WTC11 (cell line): ENCODE results near the gene PIM1. TPM values are rescaled to one million over a fixed set of nuclear protein-coding genes. Genes with fewer than 3 reads are reported as not detected.

Source experiments
- ATAC-seq: fragments of 200-7000 bp; cut with Tn5 transposase; 2 replicates; pipeline ENCODE4 v1.10.0; 2021; ENCODE audit warnings: mild to moderate bottlenecking, moderate library complexity
- CTCF ChIA-PET: fragments of 300-600 bp; sonication (Branson Sonifier 250); formaldehyde crosslinking; loops from one replicate; lab custom pipeline; 2021; ENCODE audit warnings: antibody characterized with exemption; lab: Charles Lee
- POLR2A ChIA-PET: fragments of 350-600 bp; sonication (Branson Sonifier 250); formaldehyde crosslinking; loops from one replicate; lab custom pipeline; 2021; ENCODE audit warnings: antibody characterized with exemption; lab: Charles Lee
- DNase-seq: peaks from one replicate; pipeline ENCODE4 v3.0.0; 2021; ENCODE audit warnings: low spot score
- H3K27ac Mint-ChIP-seq: 2 replicates; pipeline ENCODE4 v1.8.0; 2021; ENCODE audit warnings: mixed read lengths
- H3K27me3 Mint-ChIP-seq: 2 replicates; pipeline ENCODE4 v1.8.0; 2021; ENCODE audit warnings: low read depth, mild to moderate bottlenecking, moderate library complexity, mixed read lengths
- H3K36me3 Mint-ChIP-seq: 2 replicates; pipeline ENCODE4 v1.8.0; 2021; ENCODE audit warnings: mixed read lengths
- H3K4me1 Mint-ChIP-seq: 2 replicates; pipeline ENCODE4 v1.8.0; 2022; ENCODE audit warnings: mixed read lengths
- H3K4me3 Mint-ChIP-seq: 2 replicates; pipeline ENCODE4 v1.8.0; 2021; ENCODE audit warnings: mild to moderate bottlenecking, moderate library complexity, mixed read lengths
- H3K9me3 Mint-ChIP-seq: 2 replicates; pipeline ENCODE4 v1.8.0; 2021; ENCODE audit warnings: mixed read lengths
- ELF4 ChIP-seq: sonication (generic); formaldehyde crosslinking; IDR thresholded peaks from 2 replicates; pipeline ENCODE4 v1.8.1; 2022; ENCODE audit warnings: low read depth, mild to moderate bottlenecking, moderate library complexity, missing genetic modification reagents
- HMGA2 ChIP-seq: fragments of 250-450 bp; sonication (Bioruptor Pico); IDR thresholded peaks from 2 replicates; pipeline ENCODE4 v1.4.0; 2021; ENCODE audit warnings: mild to moderate bottlenecking, moderate library complexity
- JAZF1 ChIP-seq: fragments of 250-450 bp; sonication (Bioruptor Pico); IDR thresholded peaks from 2 replicates; pipeline ENCODE4 v1.9.0; 2021; ENCODE audit warnings: moderate library complexity, mild to moderate bottlenecking, inconsistent platforms
- KAT7 ChIP-seq: sonication (generic); formaldehyde crosslinking; IDR thresholded peaks from 2 replicates; pipeline ENCODE4 v1.8.1; 2023; ENCODE audit warnings: missing genetic modification reagents, mild to moderate bottlenecking, borderline replicate concordance
- MXD4 ChIP-seq: fragments of 250-450 bp; sonication (Bioruptor Pico); IDR thresholded peaks from 2 replicates; pipeline ENCODE4 v1.8.0; 2021; ENCODE audit warnings: mild to moderate bottlenecking, moderate library complexity, borderline replicate concordance
- MYBL2 ChIP-seq: sonication (generic); formaldehyde crosslinking; IDR thresholded peaks from 2 replicates; pipeline ENCODE4 v1.8.1; 2023; ENCODE audit warnings: mild to moderate bottlenecking, moderate library complexity, missing genetic modification reagents
- NFATC4 ChIP-seq: fragments of 250-450 bp; sonication (Bioruptor Pico); IDR thresholded peaks from 2 replicates; pipeline ENCODE4 v1.9.0; 2021; ENCODE audit warnings: mild to moderate bottlenecking
- NFYB ChIP-seq: sonication (generic); formaldehyde crosslinking; conservative IDR thresholded peaks from 2 replicates; pipeline ENCODE4 v1.8.0; 2022; ENCODE audit warnings: low read depth, missing genetic modification reagents
- NR1H2 ChIP-seq: sonication (generic); formaldehyde crosslinking; IDR thresholded peaks from 2 replicates; pipeline ENCODE4 v1.9.0; 2021; ENCODE audit warnings: mild to moderate bottlenecking, moderate library complexity, missing genetic modification reagents
- NR3C1 ChIP-seq: sonication (generic); formaldehyde crosslinking; conservative IDR thresholded peaks from 2 replicates; pipeline ENCODE4 v1.8.1; 2023; ENCODE audit warnings: low read depth, mild to moderate bottlenecking, missing genetic modification reagents
- TEAD1 ChIP-seq: sonication (generic); formaldehyde crosslinking; IDR thresholded peaks from 2 replicates; pipeline ENCODE4 v1.8.0; 2022; ENCODE audit warnings: mild to moderate bottlenecking, missing genetic modification reagents
- ZNF121 ChIP-seq: sonication (generic); formaldehyde crosslinking; IDR thresholded peaks from 2 replicates; pipeline ENCODE4 v1.8.0; 2023; ENCODE audit warnings: missing genetic modification reagents
- ZNF232 ChIP-seq: sonication (generic); formaldehyde crosslinking; IDR thresholded peaks from 2 replicates; pipeline ENCODE4 v1.8.0; 2022; ENCODE audit warnings: mild to moderate bottlenecking, missing genetic modification reagents
- total RNA-seq: library from RNA; stranded (reverse); gene quantifications from 3 replicates; pipeline ENCODE4 v1.2.3, GENCODE V29; 2021
- TF ChIP-seq, protein P1 (sequence below): fragments of 250-450 bp; sonication (Bioruptor Pico); IDR thresholded peaks from 2 replicates; pipeline ENCODE4 v1.9.0; 2021; ENCODE audit warnings: moderate library complexity, mild to moderate bottlenecking, inconsistent platforms, borderline replicate concordance
- TF ChIP-seq, protein P2 (sequence below): sonication (generic); formaldehyde crosslinking; IDR thresholded peaks from 2 replicates; pipeline ENCODE4 v1.8.1; 2023; ENCODE audit warnings: mild to moderate bottlenecking, missing genetic modification reagents, moderate library complexity
- TF ChIP-seq, protein P3 (sequence below): sonication (generic); formaldehyde crosslinking; IDR thresholded peaks from 2 replicates; pipeline ENCODE4 v1.8.1; 2022; ENCODE audit warnings: missing genetic modification reagents, borderline replicate concordance
- TF ChIP-seq, protein P4 (sequence below): sonication (generic); formaldehyde crosslinking; IDR thresholded peaks from 2 replicates; pipeline ENCODE4 v1.8.0; 2023; ENCODE audit warnings: missing genetic modification reagents
- TF ChIP-seq, protein P5 (sequence below): sonication (generic); formaldehyde crosslinking; IDR thresholded peaks from 2 replicates; pipeline ENCODE4 v1.8.1; 2022; ENCODE audit warnings: mild to moderate bottlenecking, moderate library complexity, missing genetic modification reagents
- TF ChIP-seq, protein P6 (sequence below): sonication (generic); formaldehyde crosslinking; IDR thresholded peaks from 2 replicates; pipeline ENCODE4 v1.8.1; 2023; ENCODE audit warnings: mild to moderate bottlenecking, missing genetic modification reagents
- TF ChIP-seq, protein P7 (sequence below): sonication (generic); formaldehyde crosslinking; IDR thresholded peaks from 2 replicates; pipeline ENCODE4 v1.8.0; 2022; ENCODE audit warnings: mild to moderate bottlenecking, missing genetic modification reagents

The PIM1 gene
- total RNA-seq, 1 experiment from 2014 or later = 64.7 TPM

DNA sequence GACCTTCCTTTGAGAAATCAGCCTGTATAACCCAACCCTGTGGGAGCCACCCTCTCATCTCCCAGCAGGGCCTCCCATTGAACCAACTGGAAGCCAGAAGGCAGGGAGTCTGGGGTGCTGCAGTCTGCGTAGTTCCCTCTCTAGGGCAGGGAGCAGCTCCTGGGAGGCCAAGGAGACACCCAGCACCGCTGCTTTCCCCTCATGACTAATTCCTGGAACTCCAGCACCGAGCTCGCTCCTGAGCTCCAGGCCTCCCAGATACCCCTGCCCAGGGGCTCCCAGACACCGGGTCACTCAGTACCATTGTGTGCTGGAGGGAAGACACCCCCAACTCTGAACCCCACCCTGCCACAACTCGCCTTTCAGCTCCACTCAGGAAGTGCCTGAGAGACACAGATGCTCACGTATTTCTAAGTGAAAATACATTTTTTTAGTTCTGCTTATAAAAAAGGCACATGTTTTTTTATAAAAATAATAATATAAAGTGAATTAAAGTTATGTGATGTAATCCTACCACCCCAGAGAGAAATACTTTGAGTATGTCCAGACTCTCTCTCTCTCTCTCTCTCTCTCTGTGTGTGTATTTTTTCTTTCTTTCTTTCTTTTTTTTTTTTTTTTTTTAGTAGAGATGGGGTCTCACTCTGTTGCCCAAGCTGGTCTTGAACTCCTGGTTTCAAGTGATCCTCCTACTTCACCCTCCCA, 17.5 kb downstream of the PIM1 start:
- Mint-ChIP-seq H3K36me3 (no peaks in the 10 kb centered on the region), H3K4me1 (peaks cover 1% of the 10 kb centered on the region; the same call in 1 of the 2 replicates), H3K27ac (no peak overlapping the region), H3K9me3 (peaks cover 8% of the 10 kb centered on the region), H3K4me3 (no peak overlapping the region), H3K27me3 (no peaks in the 10 kb centered on the region)
- no peak for DNase-seq
- POLR2A ChIA-PET = interaction anchor here (0.5 to 1.4 kb wide), 3 partner anchors 23 to 62 kb away, joined by 3 to 13 read pairs (median 5); no protein-coding TSS in a partner anchor
- TF ChIP-seq, protein P1, sequence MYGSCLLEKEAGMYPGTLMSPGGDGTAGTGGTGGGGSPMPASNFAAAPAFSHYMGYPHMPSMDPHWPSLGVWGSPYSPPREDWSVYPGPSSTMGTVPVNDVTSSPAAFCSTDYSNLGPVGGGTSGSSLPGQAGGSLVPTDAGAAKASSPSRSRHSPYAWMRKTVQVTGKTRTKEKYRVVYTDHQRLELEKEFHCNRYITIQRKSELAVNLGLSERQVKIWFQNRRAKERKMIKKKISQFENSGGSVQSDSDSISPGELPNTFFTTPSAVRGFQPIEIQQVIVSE (CRISPR knock-in tag) = no peak
- TF ChIP-seq ELF4 (CRISPR knock-in tag) (no peak), HMGA2 (no peak), MXD4 (CRISPR knock-in tag) (no peak), JAZF1 (CRISPR knock-in tag) (no peak)
- TF ChIP-seq, protein P2, sequence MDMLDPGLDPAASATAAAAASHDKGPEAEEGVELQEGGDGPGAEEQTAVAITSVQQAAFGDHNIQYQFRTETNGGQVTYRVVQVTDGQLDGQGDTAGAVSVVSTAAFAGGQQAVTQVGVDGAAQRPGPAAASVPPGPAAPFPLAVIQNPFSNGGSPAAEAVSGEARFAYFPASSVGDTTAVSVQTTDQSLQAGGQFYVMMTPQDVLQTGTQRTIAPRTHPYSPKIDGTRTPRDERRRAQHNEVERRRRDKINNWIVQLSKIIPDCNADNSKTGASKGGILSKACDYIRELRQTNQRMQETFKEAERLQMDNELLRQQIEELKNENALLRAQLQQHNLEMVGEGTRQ (CRISPR knock-in tag) = no peak
- CTCF ChIA-PET = interaction anchor here (0.7 to 1.7 kb wide), 7 partner anchors 23 to 302 kb away, joined by 3 to 7 read pairs (median 4); no protein-coding TSS in a partner anchor
- ATAC-seq = no peak

DNA sequence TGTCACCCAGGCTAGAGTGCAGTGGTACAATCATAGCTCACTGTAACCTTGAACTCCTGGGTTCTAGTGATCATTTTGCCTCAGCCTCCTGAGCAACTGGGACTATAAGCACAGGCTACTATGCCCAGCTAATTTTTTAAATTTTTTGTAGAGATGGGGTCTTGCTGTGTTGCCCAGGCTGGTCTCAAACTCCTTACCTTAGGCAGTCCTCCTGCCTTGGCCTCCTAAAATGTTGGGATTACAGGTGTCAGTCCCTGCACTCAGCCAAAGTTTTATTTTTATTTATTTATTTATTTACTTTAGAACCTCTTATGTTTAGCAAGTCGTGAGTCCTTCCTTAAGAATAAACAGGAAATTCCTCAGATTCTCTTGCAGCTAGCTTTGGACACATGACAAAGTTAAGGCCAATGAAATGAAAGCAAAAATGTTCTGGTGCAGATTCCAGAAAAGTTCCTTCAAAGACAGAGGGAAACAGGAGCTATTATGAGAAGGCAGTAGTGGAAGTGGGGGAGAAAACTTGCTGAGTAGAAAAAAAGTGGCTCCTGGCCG, 19.1 kb downstream of the PIM1 start:
- H3K4me1 Mint-ChIP-seq = peaks cover 4% of the 10 kb centered on the region; the same call in 1 of the 2 replicates
- H3K36me3 Mint-ChIP-seq = no peaks in the 10 kb centered on the region
- no peaks in the 10 kb centered on the region for H3K27me3 Mint-ChIP-seq
- H3K4me3 Mint-ChIP-seq = no peak overlapping the region
- DNase-seq = no peak
- ChIA-PET POLR2A (no interaction called here), CTCF (no interaction called here)
- H3K9me3 Mint-ChIP-seq = peaks cover 8% of the 10 kb centered on the region
- no peak for ATAC-seq
- no peak overlapping the region for H3K27ac Mint-ChIP-seq
- TF ChIP-seq TEAD1 (CRISPR knock-in tag) (no peak), ZNF121 (0 out of 2 replicates have a peak, but pooled peaks have one; percentile 12)
- TF ChIP-seq, protein P3, sequence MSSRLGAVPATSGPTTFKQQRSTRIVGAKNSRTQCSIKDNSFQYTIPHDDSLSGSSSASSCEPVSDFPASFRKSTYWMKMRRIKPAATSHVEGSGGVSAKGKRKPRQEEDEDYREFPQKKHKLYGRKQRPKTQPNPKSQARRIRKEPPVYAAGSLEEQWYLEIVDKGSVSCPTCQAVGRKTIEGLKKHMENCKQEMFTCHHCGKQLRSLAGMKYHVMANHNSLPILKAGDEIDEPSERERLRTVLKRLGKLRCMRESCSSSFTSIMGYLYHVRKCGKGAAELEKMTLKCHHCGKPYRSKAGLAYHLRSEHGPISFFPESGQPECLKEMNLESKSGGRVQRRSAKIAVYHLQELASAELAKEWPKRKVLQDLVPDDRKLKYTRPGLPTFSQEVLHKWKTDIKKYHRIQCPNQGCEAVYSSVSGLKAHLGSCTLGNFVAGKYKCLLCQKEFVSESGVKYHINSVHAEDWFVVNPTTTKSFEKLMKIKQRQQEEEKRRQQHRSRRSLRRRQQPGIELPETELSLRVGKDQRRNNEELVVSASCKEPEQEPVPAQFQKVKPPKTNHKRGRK = no peak

DNA sequence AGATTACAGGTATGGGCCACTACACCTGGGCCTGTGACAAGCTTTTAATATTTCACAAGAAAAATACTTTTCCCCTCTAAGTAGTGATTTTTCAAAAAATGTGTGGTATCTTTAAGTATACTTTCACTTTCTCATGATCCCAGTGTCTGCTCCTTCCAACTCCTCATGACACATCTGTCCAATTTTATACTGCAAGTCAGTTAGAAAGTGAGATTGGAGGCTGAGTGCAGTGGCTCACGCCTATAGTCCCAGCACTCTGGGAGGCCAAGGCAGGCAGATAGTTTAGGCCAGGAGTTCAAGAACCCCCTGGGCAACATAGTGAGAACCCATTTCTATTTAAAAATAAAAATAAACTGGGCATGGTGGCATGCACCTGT, 20.2 kb downstream of the PIM1 start:
- ChIA-PET POLR2A (no interaction called here), CTCF (interaction anchor here (0.6 kb wide), 1 partner anchor 134 kb away, joined by 3 read pairs; no protein-coding TSS in a partner anchor)
- no peak overlapping the region for H3K4me3 Mint-ChIP-seq
- peaks cover 4% of the 10 kb centered on the region; the same call in 1 of the 2 replicates for H3K4me1 Mint-ChIP-seq
- DNase-seq (no peak), ATAC-seq (no peak)
- TF ChIP-seq, protein P4, sequence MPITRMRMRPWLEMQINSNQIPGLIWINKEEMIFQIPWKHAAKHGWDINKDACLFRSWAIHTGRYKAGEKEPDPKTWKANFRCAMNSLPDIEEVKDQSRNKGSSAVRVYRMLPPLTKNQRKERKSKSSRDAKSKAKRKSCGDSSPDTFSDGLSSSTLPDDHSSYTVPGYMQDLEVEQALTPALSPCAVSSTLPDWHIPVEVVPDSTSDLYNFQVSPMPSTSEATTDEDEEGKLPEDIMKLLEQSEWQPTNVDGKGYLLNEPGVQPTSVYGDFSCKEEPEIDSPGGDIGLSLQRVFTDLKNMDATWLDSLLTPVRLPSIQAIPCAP (CRISPR knock-in tag) = no peak
- no peak for TF ChIP-seq NFYB (CRISPR knock-in tag)
- TF ChIP-seq ZNF232 (CRISPR knock-in tag) = no peak
- TF ChIP-seq NR1H2 (CRISPR knock-in tag) = no peak
- TF ChIP-seq, protein P5, sequence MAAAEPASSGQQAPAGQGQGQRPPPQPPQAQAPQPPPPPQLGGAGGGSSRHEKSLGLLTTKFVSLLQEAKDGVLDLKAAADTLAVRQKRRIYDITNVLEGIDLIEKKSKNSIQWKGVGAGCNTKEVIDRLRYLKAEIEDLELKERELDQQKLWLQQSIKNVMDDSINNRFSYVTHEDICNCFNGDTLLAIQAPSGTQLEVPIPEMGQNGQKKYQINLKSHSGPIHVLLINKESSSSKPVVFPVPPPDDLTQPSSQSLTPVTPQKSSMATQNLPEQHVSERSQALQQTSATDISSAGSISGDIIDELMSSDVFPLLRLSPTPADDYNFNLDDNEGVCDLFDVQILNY (CRISPR knock-in tag) = no peak
- TF ChIP-seq, protein P6, sequence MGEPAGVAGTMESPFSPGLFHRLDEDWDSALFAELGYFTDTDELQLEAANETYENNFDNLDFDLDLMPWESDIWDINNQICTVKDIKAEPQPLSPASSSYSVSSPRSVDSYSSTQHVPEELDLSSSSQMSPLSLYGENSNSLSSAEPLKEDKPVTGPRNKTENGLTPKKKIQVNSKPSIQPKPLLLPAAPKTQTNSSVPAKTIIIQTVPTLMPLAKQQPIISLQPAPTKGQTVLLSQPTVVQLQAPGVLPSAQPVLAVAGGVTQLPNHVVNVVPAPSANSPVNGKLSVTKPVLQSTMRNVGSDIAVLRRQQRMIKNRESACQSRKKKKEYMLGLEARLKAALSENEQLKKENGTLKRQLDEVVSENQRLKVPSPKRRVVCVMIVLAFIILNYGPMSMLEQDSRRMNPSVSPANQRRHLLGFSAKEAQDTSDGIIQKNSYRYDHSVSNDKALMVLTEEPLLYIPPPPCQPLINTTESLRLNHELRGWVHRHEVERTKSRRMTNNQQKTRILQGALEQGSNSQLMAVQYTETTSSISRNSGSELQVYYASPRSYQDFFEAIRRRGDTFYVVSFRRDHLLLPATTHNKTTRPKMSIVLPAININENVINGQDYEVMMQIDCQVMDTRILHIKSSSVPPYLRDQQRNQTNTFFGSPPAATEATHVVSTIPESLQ = no peak
- TF ChIP-seq NFATC4 (CRISPR knock-in tag) = no peak
- no peak for TF ChIP-seq KAT7
- TF ChIP-seq NR3C1 (CRISPR knock-in tag) = no peak
- TF ChIP-seq MYBL2 (CRISPR knock-in tag) = no peak
- TF ChIP-seq, protein P7, sequence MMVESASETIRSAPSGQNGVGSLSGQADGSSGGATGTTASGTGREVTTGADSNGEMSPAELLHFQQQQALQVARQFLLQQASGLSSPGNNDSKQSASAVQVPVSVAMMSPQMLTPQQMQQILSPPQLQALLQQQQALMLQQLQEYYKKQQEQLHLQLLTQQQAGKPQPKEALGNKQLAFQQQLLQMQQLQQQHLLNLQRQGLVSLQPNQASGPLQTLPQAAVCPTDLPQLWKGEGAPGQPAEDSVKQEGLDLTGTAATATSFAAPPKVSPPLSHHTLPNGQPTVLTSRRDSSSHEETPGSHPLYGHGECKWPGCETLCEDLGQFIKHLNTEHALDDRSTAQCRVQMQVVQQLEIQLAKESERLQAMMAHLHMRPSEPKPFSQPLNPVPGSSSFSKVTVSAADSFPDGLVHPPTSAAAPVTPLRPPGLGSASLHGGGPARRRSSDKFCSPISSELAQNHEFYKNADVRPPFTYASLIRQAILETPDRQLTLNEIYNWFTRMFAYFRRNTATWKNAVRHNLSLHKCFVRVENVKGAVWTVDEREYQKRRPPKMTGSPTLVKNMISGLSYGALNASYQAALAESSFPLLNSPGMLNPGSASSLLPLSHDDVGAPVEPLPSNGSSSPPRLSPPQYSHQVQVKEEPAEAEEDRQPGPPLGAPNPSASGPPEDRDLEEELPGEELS (CRISPR knock-in tag) = no peak
- H3K9me3 Mint-ChIP-seq = peaks cover 8% of the 10 kb centered on the region
- no peaks in the 10 kb centered on the region for H3K27me3 Mint-ChIP-seq
- no peak overlapping the region for H3K27ac Mint-ChIP-seq
- no peaks in the 10 kb centered on the region for H3K36me3 Mint-ChIP-seq
